HG03460 (cell line): ENCODE measurements around the gene SLC22A4.

ENCODE experiments used
- ATAC-seq: cut with Tn5 transposase; IDR thresholded peaks from one replicate; pipeline ENCODE4 v1.9.1; 2021; ENCODE audit not compliant: unreplicated experiment

Gene SLC22A4

GRCh38 chr5:132293992-132294727 is at the start of gene SLC22A4:
Gene SLC22A4 (plus strand): TSS chr5:132294394. CDS start chr5:132294617, 223 bp downstream.
- ATAC-seq, result peak; percentile 65

- no peak for ATAC-seq
These were observed 48.6 kb upstream of the SLC22A4 start for GRCh38 chr5:132245593-132245992.

GRCh38 chr5:132246806-132247205 is 47.4 kb upstream of the SLC22A4 start:
- no peak for ATAC-seq

- ATAC-seq, result no peak
These were observed 43.6 kb upstream of the SLC22A4 start for GRCh38 chr5:132250547-132250946.

GRCh38 chr5:132251220-132251725 is 42.9 kb upstream of the SLC22A4 start:
- no peak for ATAC-seq

- ATAC-seq, result no peak
These were observed 41.2 kb upstream of the SLC22A4 start for GRCh38 chr5:132253008-132253441.

- no peak for ATAC-seq
These were observed 40.5 kb upstream of the SLC22A4 start for GRCh38 chr5:132253452-132254320.

- ATAC-seq, result no peak
These were observed 39.7 kb upstream of the SLC22A4 start for GRCh38 chr5:132254321-132254977.

- ATAC-seq, result no peak
These were observed 38.0 kb upstream of the SLC22A4 start for GRCh38 chr5:132256086-132256782.

- ATAC-seq, result no peak
These were observed 37.4 kb upstream of the SLC22A4 start for GRCh38 chr5:132256783-132257130.

GRCh38 chr5:132257131-132258101 is 36.8 kb upstream of the SLC22A4 start, which contains the start of gene PDLIM4:
Gene PDLIM4 (plus strand): TSS chr5:132257696. CDS start chr5:132257735, 39 bp downstream.
- ATAC-seq, result no peak

GRCh38 chr5:132258102-132259068 is 35.8 kb upstream of the SLC22A4 start:
- ATAC-seq, result no peak

GRCh38 chr5:132259069-132259851 is 34.9 kb upstream of the SLC22A4 start:
- ATAC-seq, result no peak

- ATAC-seq, result no peak
These were observed 34.1 kb upstream of the SLC22A4 start for GRCh38 chr5:132260051-132260450.

- peak; percentile 56 for ATAC-seq
These were observed 33.3 kb upstream of the SLC22A4 start for GRCh38 chr5:132260714-132261551.
